ENCODE data around the gene POGZ.
"Not testable (repeated sequence)": the region's sequence is repeated elsewhere in the genome, so short reads cannot be mapped to it uniquely, and the experiment has no call there.

The POGZ gene

DNA sequence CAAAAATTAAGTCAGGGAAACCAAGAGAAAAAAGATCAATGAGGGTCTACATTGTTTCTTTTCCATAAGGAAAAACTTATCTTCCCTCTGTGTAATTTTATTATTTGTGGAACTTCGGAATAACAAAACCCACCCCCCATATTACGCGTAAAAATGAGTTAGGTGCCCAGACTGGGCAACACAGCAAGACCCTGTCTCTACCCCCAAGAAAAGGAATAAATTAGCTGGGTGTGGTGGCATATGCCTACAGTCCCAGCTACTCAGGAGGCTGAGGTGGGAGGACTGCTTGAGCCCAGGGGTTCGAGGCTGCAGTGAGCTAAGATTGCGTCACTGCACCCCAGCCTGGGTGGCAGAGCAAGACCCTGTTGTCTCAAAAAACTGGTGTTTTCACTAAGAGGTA, 39.5 kb downstream of the POGZ start:
- DNase-seq (ENCODE audit: low read depth, low spot score): no peak

DNA sequence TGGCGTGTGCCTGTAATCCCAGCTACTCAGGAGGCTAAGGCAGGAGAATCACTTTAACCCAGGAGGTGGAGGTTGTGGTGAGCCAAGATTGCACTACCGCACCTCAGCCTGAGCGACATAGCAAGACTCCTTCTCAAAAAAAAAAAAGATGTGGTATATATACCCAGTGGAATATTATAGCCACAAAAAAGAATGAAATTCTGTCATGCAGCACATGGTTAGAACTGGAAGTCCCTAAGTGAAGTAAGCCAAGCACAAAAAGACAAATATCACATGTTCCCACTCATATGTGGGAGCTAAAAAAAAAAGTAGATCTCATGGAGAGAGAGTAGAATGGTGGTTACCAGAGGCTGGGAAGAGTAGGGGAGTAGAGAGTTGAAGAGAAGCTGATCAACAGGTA, 41.2 kb downstream of the POGZ start:
- no peak for DNase-seq (ENCODE audit: low read depth, low spot score)

DNA sequence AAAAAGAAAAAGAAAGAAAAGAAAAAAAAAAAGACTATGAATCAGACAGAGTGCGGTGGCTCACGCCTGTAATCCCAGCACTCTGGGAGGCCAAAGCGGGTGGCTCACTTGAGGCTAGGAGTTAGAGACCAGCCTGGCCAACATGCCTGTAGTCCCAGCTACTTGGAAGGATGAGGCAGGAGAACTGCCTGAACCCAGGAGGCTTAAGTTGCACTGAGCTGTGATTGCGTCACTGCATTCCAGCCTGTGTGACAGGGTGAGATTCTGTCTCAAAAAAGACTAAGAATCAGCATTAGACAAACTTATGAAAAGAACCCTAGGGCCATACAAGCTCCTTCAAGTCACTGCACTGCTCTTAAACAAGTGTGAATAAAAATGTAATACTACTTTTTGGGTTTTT, 43.1 kb downstream of the POGZ start:
- peak; percentile 30 for DNase-seq (ENCODE audit: low read depth, low spot score)

DNA sequence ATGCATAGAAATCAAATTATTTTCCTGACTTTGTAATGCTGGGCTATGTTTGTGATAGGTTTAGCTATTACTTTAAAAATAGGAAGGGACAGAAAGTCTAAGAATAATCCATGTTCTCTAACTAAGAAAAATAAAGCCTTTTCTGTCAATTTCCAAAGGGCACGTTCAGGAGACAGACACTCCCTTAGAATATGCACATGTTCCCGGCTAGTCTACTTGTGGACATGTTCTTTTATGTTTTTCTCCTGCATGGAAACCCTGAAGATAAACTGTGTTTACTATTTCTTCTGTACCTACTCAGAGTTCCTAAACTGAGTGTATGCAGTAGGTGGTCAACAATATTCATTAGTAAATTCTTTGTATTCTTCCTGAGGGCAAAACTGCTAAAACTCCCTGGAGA, 47.4 kb downstream of the POGZ start:
- no peak for DNase-seq (ENCODE audit: low read depth, low spot score)

DNA sequence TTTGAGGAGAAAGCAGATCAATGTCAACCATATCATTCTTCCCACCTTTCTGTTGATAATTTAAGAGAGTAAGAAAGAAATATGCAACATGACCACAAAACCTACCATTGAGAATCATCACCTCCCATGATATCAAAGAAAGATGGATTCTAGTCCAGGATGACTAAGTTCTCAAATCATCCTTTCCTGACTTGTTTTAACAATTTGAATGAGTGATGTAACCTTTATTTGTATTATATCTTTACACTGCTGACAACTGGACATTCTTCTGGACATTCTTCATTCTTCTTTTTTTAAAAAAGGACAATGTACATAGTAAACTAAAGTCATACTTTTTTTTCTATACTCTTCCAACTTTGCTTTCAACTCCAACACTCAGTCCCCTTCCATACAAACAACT, 50.4 kb downstream of the POGZ start:
- DNase-seq (ENCODE audit: low read depth, low spot score): no peak

DNA sequence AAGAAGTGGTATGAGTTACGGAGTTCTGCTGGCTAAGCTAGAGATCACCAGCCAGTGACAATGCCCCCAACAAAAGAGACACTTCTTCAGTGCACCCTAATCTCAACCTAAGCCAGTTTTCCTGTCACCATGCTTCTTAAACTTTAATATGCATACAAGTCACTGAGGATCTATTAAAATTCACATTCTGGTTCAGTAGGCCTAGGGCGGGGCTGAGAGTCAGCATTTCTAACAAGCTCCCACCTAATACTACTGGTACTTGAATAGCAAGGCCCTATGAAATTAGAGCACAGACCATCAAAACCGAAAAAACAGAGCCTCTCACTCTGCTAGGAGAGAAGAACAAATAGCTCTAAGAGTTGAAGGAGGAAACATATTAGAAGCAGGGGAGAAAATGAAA, 52.0 kb downstream of the POGZ start:
- no peak for DNase-seq (ENCODE audit: low read depth, low spot score)

DNA sequence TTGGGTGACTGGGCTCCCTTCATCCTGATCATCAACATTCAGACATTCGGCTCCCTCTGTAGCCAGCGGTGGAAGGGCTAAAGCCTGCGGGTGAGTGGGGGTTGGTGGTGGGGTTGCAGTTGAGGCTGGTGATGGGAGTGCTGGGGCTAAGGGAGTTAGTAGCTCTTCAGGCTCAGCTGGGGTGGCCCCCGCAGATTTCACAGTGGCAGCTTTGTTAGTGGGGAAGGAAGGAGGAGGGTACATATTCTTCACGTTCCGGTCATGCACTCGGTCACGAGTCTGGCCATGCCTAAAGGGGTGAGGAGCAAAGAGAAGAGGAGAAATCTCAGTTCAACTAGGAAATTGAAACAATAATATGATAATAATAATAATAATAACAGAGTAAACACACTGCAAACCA, 53.1 kb downstream of the POGZ start:
- DNase-seq (ENCODE audit: low read depth, low spot score): no peak

DNA sequence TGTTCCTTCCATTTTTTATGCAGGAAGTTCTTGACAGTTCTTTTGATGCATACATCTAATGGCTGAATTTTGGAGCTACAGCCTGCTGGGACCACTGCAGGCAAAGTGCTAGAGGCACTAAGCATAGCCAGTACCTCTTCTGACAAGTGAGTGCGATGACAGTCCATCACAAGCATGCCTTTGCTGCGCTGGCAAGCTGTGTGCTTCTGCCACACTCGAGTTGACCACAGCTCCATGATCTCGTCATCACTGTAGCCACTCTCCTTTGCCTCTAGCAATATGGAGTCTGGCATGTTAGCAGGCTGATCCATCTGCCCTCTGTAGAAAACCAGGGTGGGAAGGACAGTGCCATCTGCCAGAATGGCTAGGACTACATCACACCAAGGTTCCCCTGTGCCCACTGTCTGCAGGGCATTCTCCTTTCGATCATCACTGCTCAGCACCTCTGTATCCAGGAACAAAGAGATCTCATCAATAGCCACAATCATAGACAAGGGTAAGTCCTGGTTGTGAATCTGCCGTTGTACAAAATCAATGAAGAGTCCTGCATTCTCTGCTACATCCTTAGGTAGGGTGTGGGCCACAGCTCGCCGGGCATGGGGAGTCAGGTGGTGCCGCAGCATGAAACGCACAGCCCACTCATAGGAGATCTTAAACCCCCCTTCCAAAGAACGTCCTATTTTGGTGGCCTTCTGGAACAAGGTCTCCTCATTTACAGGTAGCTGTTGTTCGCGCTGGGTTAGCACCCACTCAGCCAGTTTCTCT, 53.9 kb downstream of the POGZ start:
- DNase-seq (ENCODE audit: low read depth, low spot score): no peak

DNA sequence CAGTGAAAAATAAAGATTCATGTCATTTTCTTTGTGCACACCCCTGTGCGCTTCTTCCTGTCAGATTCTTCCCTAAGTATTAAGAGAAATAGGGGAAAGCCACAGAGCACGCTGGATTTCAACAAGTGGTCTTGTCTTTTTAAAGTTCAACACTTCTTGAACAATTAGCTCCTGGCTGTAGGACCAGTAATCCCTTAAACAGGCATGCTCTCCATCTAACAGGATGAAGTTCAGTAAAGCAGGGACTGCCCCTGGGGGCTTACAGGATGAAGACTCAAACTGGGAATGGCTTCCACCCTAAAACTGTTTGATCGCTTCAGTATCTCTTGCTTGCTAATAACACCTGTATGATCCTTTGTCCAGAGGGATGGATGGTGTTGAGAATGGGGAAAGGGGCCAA, 55.7 kb downstream of the POGZ start:
- no peak for DNase-seq (ENCODE audit: low read depth, low spot score)

DNA sequence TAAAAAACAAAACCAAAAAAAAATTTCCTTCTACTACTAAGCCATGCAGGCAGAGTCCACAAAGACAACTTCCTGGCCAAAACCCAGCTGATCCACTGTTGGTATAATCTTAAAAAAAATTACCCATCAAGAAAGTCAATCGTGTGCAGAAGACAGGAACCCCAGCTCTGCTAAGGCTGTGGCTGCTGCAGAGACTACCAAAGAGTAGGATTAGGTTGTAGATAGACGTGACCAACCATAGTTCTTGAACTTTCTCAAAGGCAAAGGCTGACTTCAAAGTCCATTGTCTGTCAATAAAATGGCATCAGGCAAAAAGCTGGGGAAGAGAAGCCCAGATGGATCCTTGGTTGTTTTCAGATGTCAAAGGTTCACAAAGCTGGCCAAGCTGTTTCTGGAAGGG, 56.5 kb downstream of the POGZ start:
- no peak for DNase-seq (ENCODE audit: low read depth, low spot score)

DNA sequence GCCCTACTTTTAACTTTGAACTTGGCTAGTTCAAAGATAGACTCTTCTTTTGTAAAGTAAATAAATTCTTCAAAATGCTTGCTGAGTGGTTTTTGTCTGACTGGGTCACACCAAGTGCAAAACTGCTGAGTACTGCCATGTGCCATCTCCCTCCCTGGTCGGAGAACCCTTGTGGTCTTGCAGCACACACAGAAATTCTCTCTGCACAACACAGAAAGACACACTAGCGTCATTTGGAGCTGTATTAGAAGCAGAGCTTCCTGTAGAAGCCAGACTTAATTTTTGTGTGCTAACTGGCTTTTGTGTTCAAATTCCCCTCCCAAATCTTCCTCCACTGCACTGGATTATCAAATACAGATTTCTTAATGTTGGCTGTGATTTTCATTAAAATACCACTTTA, 57.4 kb downstream of the POGZ start:
- no peak for DNase-seq (ENCODE audit: low read depth, low spot score)

DNA sequence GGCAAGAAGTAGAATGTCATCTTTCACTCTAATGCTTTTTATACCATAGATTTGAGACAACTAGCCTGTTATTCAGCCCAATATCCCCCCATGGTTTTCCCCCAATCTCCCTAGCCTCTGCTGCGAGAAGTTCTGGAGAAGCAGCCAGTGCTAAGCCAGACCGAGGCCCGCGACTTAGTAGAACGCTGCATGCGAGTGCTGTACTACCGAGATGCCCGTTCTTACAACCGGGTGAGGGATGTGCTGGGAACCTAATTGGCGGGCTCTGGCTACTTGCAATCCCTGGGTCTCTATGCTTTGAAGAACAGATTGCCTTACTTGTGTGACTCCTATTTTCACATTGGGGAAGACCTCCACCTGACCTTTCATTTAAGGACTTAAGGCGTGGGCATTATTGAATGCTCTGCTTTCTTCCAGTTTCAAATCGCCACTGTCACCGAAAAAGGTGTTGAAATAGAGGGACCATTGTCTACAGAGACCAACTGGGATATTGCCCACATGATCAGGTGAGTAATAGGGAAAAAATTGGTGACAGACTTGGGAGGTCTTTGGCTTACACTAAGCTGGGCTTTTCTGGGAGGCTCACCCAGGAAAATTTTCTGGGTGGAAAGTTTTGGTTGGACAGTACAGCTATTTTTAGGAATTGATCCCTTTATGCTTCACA, 58.0 kb downstream of the POGZ start:
- peak; percentile 28 for DNase-seq (ENCODE audit: low read depth, low spot score)

DNA sequence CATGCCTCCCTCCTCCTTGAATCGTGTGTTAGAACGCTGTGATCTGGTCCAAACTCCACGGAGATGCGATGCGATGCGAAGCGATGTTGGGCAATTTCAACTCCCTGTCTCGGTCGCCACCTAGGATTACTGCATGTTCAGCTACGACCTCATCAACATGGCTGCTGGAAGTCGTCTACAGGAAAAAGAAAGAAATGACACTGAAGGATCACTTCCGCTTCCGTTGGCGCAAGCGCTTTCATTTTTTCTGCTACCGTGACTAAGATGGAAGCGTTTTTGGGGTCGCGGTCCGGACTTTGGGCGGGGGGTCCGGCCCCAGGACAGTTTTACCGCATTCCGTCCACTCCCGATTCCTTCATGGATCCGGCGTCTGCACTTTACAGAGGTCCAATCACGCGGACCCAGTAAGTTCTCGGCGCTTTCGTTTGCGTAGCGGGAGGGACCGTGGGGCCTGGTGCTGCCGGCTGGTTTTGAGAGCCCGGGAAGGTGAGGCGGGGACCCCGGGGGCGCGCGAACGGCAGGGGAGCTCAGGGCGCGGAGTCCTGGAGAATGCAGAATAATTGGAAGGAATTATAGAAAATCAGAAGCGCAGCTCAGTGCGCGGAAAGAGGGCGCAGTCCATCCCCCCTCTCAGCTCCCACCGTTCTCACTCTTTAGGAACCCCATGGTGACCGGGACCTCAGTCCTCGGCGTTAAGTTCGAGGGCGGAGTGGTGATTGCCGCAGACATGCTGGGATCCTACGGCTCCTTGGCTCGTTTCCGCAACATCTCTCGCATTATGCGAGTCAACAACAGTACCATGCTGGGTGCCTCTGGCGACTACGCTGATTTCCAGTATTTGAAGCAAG, 59.7 kb downstream of the POGZ start, which contains the start of gene PSMB4:
Gene PSMB4 (plus strand): TSS at position 250 of the 848 bp plus-strand sequence. CDS start 15 bp downstream, at position 265.
- DNase-seq (ENCODE audit: low read depth, low spot score): peak; percentile 95

DNA sequence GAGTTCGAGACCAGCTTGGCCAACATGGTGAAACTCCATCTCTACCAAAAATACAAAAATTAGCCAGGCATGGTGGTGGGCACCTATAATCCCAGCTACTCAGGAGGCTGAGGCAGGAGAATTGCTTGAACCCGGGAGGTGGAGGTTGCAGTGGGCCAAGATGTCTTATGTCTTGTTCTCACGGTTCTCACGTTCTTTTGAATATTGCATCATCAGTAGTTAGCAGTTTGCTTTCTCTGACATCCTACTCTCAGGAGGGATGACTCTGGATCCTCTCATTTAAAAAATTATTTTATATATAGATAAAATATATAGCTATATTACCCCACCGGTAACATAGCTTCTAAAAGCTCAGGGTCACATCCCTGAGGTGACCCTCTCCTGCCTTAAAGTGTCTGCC, 63.0 kb downstream of the POGZ start:
- not testable (repeated sequence) for DNase-seq (ENCODE audit: low read depth, low spot score)

DNA sequence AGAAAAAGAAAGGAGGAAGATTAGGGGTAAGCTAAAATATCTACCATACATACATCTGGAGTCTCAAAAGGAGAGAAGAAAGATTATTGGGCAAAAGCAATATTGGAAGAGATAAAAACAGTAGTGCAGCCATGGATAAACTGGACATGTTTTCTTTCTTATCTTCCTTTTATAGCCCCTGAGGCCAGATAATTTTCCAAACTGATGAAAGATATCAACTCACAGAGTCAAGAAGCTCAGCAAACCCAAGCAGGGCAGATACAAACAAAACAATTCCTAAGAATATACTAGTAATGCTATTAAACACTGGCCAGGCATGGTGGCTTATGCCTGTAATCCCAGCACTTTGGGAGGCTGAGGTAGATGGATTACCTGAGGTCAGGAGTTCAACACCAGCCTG, 65.7 kb downstream of the POGZ start:
- DNase-seq (ENCODE audit: low read depth, low spot score): no peak

DNA sequence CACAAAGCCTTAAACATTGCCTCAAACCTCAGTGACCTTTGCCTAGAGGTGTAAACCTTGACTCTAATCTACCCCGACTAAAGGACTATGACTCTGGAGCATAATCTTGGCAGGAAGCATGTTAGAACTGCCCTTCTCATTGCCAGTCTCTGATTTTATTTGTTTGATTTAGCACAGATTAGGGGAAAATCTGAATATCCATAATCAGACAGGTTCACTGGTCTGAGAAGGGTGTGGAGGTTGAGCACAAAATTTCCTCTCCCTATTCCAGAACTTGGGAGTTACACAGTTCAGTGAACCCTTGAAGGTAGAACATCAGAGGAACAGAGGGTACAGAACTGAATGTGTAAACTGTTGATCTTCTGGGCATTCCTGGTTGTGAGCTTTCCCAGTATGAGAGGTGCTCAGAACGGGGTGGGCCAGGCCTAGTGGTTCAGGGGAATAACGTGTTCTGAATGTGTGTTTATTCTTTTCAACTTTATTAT, 68.2 kb downstream of the POGZ start:
- no peak for DNase-seq (ENCODE audit: low read depth, low spot score)

DNA sequence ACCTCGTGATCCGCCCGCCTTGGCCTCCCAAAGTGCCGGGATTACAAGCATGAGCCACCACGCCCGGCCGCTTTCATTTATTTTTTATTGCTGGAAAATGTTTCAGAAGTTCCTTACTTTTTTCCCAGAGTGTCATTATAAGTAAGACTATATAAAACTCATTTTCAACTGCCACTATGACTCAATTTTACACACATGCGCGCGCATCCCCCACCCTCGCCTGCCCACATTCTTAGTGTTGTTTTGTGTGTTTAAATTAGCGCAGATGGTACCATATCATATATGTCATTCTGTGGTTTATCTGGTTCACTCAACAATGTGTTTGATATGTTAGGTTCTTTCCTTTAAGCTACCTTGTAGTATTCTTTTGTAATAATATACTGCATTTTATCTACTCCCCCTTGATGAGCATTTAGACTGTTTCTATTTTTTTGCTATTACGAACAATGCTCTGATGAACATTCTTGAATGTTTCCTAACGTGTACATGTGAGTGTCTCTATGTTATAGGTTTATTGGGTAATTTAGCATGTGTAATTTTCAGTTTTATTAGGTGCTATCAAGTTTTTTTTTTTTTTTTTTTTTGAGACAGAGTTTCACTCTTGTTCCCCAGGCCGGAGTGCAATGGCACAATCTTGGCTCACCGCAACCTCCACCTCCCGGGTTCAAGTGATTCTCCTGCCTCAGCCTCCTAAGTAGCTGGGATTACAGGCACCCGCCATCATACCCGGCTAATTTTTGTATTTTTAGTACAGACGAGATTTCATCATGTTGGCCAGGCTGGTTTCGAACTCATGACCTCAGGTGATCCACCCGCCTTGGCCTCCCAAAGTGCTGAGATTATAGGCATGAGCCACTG, 68.8 kb downstream of the POGZ start:
- not testable (repeated sequence) for DNase-seq (ENCODE audit: low read depth, low spot score)

DNA sequence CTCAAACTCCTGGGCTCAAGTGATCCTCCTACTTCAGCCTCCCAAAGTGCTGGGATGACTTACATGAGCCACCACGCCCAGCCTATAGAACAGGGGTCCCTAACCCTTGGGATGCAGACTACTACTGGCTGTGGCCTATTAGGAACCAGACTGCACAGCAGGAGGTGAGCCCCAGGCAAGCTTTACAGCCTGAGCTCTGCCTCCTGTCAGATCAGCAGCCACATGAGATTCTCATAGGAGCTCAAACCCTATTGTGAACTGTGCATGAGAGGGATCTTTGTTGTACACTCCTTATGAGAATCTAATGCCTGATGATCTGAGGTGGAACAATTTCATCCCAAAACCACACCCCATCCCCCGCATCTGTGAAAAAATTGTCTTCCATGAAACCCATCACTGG, 73.3 kb downstream of the POGZ start:
- no peak for DNase-seq (ENCODE audit: low read depth, low spot score)

DNA sequence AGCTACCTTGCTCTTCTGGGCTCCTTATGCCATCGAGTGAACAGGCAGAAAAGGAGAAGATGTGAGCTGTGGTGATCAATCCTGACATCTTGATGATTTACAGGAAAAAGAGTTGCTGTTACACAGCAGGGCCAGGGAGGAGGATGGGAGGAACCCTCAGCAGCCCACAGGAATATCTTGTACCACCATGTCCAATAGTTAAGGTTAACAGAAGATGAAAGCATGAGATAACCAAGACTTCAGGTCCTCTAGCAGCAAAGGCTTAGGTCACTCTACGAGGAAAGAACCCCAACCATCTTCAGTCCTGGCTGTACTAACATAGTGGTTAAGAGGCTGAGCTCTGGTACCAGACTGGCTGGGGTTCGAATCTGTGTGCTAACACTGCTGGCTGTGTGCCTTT, 74.7 kb downstream of the POGZ start:
- DNase-seq (ENCODE audit: low read depth, low spot score): no peak

DNA sequence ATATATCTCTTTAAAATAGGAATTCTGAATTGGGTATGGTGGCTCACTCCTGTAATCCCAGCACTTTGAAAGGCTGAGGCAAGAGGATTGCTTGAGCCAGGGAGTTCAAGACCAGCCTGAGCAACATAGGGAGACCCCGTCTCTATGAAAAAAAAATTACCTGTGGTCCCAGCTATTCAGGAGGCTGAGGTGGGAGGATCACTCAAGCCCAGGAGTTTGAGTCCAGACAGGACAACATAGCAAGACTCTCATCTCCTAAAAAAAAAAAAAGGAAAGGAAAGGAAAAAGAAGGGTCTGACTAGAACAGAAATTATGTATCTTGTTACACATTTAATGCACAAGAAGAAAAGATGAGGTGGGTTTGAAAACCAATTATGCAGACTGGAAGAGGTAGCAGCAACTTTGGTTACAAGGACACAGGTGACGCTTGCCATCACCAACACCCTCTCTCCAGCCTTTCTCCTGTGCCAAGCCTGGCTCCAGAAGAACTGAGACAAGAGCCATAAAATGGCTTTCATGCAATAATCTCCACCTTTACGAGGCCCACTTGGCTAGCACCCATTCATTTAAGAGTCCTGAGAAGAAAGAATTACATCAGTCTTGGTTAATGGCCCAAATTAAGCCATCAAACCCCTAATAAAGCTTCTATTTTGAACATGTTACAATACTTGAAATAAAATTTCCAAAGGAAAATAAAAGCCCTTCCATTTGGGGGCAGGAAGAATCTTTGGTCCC, 82.0 kb downstream of the POGZ start:
- DNase-seq (ENCODE audit: low read depth, low spot score): no peak

DNA sequence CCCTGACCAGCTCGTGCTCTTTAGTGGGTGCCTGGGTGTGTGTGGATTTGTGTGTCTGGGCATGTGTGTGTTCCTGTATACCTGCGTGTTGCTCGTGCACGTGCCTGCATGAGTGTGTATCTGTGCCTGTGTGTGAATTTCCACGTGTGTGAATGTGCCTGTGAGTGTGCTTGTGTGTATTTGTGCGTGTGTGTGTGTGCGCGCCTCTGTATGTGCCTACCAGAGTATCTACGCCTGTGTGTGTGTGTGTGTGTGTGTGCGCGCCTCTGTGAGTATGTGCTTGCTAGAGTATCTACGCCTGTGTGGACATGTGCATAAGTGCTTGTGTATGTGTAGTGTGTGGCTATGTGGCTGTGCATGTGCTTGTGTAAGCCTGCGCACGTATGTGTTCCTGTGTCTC, 86.1 kb downstream of the POGZ start:
- no peak for DNase-seq (ENCODE audit: low read depth, low spot score)

All from astrocyte of the hippocampus (primary cell).